ENCODE results near the gene SARDH. TPM values are rescaled to one million over a fixed set of nuclear protein-coding genes. Genes with fewer than 3 reads are reported as not detected.

The SARDH gene
- total and polyA plus RNA-seq, 2 of the 8 experiments (the other 6 are each of a cell fraction or from before 2014, with no cell fraction given), result 6.4 to 7.4 TPM

DNA sequence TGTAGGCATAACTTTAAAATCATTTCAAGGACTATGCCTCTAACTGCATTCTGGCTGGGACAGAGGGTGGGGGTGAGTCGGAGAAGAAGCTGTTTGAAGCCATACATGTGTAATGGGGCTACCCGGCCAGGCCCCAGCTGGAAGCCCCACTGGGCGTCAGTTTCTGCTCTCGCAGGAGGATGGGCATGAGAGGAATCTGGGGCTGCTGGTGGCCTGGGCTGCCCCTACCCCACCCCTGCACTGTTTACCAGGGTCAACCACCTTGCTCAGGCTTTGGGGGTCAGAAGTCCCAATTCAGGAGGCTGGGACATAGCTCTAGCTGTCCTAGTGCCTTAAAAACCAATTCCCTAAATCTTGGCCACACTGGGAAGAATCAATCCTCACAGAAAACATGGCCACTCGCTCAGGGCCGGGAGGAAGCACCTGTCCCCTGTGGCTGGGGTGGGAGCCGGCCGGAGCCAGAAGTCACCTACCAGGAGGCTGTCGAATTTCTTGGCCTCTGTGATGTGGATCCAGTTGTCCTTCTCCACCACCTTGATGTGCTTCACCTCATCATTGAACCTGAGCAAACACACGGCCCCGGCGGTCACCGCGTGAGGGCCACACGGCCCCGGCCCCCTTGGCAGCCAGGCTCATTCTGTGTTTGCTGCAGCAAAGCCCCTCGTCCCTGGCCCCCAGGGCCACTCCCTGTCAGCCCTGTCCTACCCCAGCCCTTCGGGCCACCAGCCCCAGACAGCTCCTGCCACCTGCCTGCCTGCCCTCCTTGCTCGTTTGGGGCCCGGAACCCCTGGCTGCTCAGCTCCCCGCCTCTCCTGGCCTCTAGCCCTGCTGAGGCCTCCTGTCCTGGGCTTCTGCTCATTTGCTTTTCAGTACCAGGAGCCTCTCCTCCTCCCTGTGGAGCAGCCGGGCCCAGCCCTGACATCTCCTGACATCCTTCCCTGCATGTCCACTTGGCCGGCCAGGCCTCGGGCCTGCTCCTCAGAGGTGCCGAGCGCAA, 33.6 kb upstream of the SARDH start (continued):
- no peak for TF ChIP-seq ASH2L (IDR thresholded peaks at IDR 0.05; ENCODE audit: low read length)
- no peak for TF ChIP-seq SIX5 (IDR thresholded peaks at IDR 0.05; ENCODE audit: low read depth, low read length)
